HT1080 (cell line): ENCODE measurements around the gene PLCXD1. TPM values are rescaled to one million over a fixed set of nuclear protein-coding genes. Genes with fewer than 3 reads are reported as not detected.
"Not testable (repeated sequence)": the region's sequence is repeated elsewhere in the genome, so short reads cannot be mapped to it uniquely, and the experiment has no call there.

Experiments used
- DNase-seq: peaks from one replicate; pipeline ENCODE4 v3.0.0-alpha.2; 2015; ENCODE audit warnings: low read depth
- total RNA-seq: library from RNA; depleted of rRNA; stranded (reverse); fragments of >200 nt; shearing (Covaris generic); gene quantifications from 2 replicates; pipeline ENCODE4 v1.2.3, GENCODE V29; 2014

The PLCXD1 gene
- total RNA-seq, 1 experiment from 2014 or later: 19.9 TPM

GRCh38 chrX:291411-291901 is 10.3 kb downstream of the PLCXD1 start:
- no peak for DNase-seq

GRCh38 chrX:292900-293897 is 12.0 kb downstream of the PLCXD1 start:
- DNase-seq: no peak

GRCh38 chrX:295136-295535 is 14.0 kb downstream of the PLCXD1 start:
- no peak for DNase-seq

- no peak for DNase-seq
Measured at GRCh38 chrX:298993-299392, 17.8 kb downstream of the PLCXD1 start.

- DNase-seq: no peak
Measured at GRCh38 chrX:300334-300733, 19.2 kb downstream of the PLCXD1 start.

- DNase-seq: no peak
Measured at GRCh38 chrX:302975-303374, 21.8 kb downstream of the PLCXD1 start.

- DNase-seq: not testable (repeated sequence)
Measured at GRCh38 chrX:305781-306613, 24.8 kb downstream of the PLCXD1 start.

- not testable (repeated sequence) for DNase-seq
Measured at GRCh38 chrX:306614-307251, 25.6 kb downstream of the PLCXD1 start.

GRCh38 chrX:307261-308111 is 26.3 kb downstream of the PLCXD1 start:
- DNase-seq: no peak

GRCh38 chrX:308821-309520 is 27.8 kb downstream of the PLCXD1 start:
- DNase-seq: no peak

- DNase-seq: no peak
Measured at GRCh38 chrX:310621-311155, 29.5 kb downstream of the PLCXD1 start.

- no peak for DNase-seq
Measured at GRCh38 chrX:311156-312129, 30.3 kb downstream of the PLCXD1 start.

- DNase-seq: no peak
Measured at GRCh38 chrX:312621-313331, 31.6 kb downstream of the PLCXD1 start.

- no peak for DNase-seq
Measured at GRCh38 chrX:313546-313945, 32.4 kb downstream of the PLCXD1 start.

GRCh38 chrX:314049-314448 is 32.9 kb downstream of the PLCXD1 start:
- DNase-seq: no peak

- no peak for DNase-seq
Measured at GRCh38 chrX:314781-315595, 33.8 kb downstream of the PLCXD1 start.
